SIG-M5 (cell line): ENCODE data around the gene TOR4A.

Source experiments
- DNase-seq: peaks from one replicate; lab custom pipeline; 2025; lab: John Stamatoyannopoulos, UW

TOR4A gene

DNA sequence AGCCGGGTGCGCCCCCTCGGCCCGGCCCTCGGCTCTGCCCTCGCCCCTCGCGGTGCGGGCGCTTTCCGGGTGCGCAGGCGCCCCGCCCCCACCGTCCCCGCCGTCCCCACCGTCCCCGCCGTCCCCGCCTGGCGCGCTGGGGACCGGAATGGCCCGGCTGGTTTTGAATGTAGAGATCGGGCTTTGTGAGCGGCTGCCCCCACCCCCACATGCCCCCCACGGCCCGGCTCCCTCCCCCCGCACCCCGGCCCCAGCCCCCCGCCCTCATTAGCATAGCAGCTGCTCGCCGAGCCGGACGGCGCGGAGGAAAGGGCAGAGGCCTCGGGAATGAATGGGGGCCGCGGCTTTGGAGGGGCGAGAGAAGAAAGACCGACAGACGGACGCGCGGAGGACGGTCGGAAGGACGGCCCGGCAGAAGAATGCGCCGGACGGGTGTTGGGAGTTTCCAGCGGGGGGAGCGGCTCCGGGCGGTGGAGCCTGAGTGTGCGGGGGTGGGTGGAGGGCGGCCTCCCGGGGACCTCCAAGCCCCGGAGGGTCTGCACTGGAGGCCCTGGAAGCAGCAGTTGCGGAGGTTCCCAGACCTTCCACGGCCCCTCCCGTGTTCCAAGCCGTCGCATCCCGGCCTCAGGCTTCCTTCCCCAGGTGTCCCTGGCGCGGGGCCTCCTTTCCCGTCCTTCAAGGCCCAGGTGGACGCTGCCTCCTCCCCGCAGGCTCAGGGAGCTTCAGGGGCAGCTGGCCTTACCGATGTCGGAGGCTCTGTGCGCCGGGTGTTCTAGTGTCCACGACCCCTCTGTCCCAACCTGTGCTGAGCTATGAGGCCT lies 18.5 kb downstream of the TOR4A start:
- no peak for DNase-seq

DNA sequence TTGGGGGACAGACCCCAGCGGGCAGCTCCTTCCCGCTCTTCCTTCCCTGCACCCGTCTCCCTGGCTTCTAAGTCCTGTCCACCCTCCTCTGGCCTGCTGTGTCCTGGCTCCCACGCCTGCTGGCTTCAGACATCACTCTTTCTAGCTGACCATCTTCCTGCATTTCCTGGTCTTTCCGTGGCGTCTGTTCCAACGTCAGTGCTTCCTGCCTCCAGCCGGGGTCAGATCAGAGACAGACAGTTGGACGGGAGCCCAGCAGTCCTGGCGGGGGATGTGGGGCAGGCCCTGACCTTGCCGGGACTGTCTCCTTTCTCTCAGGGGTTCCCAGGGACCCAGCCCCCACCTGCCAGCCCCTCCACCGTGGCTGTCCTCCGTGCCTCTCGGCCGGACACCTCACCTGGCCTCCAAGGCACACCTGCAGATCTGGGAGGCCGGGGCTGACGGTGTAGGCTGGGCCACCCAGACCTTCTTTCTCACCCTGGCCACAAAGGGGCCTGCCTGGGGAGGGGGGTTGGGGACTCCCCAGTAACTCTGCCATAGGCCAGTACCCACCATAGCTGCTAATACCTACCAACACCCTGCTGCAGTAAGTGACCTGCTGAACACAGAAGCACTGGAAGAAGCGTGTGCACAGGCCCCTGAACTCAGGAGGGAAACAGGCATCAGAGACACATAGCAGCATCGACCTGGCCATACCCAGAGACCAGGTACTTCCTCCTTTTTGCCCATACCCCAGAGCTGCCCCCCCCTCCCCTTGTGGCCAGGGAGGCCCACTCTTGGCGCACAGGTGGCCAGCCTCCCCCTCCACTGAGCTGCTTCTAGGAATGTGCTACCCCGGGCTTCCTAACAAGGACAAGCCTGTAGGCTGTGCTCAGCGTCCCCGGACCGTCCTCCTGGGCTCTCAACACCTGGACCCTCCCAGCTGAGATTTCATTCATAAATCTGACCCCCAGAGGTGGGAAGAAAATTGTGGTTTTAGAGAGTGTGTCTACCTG lies 19.4 kb downstream of the TOR4A start:
- no peak for DNase-seq

DNA sequence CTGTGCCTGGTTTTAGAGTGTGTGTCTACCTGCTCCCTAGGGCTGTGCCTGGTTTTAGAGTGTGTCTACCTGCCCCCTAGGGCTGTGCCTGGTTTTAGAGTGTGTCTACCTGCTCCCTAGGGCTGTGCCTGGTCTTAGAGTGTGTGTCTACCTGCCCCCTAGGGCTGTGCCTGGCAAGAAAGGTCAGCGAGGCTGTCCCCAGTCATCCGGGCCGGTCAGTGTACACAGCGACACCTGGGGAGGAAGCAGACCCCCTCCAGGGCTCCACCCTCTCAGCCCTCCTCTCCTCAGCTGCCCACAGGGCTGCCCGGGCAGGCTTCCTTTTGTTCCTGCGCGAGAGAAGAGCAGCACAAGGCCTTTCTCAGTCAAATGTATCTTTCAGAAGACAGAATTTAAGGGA lies 20.4 kb downstream of the TOR4A start:
- no peak for DNase-seq

DNA sequence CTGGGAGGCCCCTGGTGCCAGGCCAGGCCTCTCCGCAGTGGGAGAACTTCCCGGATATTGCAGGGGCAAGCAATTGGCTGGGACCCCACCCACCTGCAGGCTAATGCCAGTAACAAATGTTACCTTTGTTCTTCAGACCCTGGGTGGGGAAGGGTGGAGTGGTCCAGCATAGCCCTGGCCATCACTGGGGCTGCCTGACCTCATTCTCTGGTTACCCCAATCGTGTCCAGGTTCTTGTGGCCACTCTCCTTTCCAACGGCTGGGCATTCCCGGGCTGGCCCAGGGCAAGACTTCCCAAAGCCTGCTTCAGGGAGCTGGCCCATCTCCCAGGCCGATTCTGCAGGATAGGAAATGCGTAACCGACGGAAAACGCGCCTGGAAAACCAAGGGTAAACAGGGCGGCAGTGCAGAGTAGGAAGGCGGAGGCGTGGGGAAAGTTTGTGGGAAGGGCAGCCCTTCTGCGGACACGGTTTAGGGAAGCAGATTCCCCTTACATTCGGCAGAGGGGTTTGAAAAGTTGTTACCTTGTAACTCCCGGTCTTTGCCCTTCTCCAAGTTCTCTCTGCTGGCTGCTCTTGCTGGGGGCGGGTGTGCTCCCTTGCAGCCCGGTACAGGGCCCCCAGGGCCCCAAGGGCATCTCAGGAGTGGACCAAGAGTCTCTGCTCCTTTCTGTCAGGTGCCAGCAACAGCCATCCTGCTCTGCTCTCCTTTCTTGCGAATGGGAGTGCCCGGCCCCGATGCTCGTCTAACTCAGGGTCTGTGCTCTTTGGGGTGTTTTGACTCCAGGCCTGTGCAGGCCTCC lies 21.1 kb downstream of the TOR4A start:
- DNase-seq: no peak

DNA sequence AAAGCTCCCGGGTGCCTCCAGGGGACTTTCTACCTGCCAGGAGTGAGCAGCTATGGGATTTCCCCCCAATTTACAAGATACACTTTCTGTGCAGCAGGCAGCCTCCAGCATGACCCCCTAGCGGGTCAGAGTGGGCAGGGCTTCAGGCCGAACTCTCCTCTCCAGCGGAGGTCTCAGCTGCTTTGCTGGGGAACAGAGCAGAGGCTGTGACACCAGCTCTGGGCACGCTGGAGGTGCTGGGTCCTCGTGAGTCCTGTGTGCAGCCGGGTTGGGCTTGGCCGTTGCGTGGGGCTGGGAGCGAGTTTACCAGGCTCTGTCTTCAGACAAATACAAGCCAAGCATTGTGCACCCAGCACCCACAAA lies 21.7 kb downstream of the TOR4A start:
- DNase-seq: no peak

DNA sequence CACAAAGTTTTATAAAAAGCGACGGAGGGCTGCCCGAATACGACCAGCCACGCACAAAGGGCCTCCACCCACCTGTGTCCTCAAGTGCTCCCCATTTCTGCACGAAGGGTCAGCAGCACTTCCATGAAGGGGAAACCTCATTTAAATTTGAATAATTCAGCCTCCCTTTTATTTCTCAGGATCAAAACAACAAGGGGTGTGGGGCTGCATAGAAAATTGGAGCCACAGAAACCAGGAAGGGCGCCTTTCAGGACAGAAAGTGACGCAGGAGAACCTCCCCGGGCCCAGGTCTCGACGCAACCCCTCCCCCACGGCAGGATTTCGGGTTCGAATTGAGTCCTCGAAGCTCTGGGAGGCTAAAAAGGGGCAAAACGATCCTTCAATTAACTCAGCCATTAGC lies 22.4 kb downstream of the TOR4A start:
- DNase-seq: no peak

DNA sequence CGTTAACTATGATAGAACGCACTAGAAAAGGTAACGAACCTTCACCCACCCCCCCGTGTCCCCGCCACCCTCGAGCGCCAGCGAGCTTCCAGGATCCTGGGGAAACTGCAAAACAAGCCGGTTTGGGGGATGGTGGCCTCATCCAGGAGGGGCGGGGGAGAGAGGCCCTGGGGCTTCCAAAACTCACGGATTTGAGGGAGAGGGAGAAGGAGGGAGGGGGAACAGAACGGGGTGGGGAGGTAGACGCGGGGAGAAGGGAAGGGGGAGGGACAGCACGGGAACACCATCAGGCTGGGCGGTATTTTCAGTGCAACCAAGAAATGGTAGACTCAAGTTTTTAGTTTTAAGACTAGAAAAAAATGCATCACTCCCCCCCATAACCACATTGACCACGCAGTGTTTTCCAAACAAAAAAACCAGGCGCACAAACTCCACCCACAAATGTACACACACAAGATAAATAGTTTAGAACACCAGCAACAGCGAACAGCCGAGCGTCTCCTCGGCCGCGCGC lies 23.1 kb downstream of the TOR4A start:
- DNase-seq: no peak

DNA sequence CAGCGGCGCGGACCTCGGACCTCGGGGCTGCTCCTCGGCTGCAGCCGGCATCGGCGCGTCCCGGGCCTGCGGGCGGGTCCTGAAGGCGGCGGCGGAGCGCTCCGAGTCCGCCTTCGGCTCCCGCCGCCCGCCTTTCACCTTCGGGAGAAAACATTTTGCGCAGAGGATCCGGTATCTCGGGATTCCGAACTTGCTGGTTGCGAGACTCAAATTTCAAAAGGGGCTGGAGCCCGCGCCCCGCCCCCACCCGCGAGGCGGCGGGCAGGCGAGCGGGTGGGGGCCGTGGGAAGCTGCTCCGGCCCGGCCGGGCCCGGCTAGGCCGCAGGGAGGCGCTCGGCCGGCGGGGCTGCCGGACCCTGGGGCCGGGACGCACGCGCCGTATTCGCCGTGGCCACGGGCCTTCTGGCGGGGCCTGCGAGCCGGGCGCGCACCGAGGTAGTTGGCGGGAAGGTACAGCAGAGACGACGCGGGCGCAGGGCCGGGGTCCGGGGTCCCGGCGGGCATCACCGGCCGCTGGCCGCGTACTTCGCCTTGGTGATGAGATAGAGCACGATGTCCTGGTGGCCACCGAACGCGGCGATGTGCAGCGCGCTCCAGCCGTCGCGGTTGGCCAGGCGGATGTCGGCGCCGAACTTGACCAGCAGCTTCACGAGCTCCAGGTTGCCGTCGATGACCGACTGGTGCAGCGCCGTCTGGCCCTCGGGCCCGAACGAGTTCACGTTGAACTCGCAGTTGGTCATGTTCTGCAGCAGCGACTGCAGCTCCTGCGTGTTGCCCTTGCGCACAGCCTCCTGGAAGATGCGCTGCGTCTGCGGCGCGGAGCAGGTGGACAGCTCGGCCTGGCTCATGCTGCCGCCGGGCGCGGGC lies 23.8 kb downstream of the TOR4A start:
- no peak for DNase-seq

DNA sequence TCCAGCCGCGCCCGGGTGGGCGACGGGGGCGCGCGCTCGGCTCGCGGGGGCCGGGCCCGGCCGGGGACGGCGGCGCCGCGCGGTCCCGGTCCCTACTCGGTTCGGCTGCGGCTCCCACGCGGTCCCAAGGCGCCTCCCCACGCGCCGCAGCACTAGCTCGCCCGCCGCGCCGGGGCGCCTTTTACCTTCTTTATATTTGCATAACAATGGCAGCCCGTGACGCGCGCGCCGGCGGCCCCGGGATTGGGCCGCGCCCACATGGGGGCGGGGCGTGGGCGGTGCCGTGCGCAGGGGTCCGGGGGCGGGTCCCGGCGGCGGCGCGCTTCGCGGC lies 24.6 kb downstream of the TOR4A start, which contains the start of gene NRARP:
NRARP (minus strand) TSS at position 154 of the 331 bp plus-strand sequence. CDS start 343 bp downstream, outside the sequence.
- peak; percentile 11 for DNase-seq

DNA sequence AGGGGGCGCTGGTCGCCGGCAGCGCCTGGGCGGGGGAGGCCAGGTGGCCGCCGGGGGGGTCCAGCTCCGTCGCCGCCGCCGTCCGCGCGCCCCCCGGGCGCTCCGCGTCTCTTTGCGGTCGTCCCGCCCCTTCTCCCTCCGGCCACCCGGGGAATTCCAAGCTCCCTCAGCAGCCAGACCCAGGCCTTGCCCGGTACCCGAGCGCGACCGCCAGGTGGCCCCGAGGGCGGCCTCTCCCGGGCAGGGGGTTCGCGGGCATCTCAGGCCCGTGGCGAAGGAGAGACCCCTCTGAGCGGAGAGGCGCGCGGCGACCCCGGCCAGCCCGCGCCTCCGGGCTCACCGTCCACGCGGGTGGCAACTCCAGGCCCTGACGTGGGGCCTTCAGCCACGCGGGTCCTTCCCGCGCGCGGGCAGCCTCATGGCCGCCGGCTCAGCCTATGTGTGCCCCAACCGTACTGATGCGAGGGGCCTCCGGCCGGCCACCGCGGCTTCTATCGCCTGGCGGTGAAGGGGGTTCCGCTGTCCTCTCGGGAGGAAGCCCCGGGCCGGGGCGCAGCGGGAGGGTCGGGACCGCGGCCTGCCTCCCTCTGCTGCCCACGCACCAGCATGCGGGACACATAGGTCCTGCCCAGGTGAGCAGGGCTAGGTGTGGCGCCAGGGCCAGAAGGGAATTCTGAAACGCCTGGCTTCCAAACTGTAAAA lies 25.1 kb downstream of the TOR4A start:
- no peak for DNase-seq

DNA sequence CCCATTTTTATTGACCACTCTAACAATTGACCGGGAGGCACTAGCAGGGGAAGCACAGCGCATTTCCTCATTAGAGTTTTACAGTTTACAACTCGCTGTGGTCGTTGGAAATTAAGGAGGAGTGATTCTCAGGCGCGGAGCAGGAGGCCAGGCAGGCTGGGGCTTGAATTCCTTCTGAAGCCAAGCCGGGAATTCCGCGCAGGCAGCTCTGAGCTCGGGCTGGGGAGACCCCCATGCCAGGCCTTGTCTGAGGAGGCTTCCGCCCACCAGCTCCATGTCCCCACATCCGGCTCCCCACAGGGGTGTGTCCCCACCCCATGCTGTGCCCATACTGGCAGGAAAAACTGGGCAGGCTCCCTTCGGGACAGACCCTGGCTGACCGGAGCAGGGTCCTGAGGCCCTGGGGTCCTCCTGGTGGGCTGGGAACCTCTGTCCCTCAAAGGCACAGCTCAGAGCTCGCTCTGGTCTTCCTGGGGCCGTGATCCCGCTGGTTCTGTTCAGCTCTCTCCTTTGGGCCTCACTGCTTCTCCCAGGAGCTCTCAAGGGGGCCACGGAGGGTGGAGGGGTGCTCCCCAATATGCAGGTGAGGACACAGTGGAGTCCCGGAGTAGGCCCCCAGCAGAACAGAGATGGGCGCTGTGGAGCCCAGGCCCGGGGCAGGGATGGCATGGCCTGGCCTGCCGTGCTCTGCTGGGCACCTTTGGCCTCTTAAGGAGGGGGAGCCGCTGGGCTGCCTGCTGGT lies 25.8 kb downstream of the TOR4A start:
- no peak for DNase-seq

DNA sequence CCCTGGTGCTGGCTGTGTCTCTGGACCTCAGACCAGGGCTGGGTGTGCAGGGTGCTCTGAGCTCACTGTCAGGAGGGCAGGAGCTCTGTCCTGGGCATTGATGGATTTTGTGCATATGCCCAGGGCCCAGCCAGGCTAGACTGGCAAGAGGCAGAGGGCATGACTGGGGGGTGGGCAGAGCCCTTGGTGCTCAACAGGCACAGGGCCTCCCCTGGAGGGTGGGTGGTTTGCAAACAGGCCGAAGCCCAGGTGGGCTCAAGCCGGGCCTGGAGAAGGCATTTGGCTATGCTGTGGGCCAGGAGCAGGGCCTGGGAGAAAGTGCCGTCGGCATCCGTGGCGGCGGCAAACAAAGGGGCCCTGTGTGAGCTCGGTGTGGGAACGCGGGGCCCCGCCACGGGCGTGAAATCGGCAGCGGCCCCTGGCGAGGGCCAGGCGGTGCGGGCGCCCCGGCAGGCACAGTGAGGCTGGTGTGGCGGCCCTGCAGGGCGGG lies 26.4 kb downstream of the TOR4A start:
- DNase-seq: no peak

DNA sequence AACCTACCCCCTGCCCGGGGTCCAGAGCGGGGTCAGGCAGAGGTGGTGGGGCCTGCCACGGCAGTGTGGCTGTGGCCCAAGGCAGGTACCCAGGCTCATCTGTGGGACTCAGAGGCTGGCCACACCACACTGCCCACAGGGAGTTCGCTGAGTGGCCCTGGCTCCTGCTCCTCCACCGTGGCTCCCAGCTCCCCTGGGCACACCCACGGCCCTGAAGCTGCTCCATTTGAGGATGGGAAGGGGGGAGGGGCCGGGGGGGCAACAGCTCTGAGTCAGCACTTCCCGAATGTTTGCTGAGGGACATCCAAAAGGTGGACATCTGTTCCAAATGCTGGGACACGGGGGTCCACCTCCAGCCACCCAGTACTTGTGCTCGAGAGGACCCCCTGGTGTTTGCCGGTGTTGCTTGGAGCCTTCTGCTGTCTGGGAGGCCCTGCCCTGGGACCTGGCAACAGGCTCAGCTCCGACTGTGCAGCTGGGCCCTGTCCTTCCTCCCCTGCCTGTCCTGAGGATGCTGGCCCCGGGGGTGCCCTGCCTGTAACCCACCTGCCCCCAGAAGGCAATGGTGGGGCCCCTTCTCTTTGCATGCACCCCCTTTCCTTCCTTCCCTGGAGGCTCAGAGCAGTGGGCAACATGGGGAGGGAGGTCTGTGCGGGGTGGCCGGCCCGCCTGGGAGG lies 27.0 kb downstream of the TOR4A start:
- no peak for DNase-seq

DNA sequence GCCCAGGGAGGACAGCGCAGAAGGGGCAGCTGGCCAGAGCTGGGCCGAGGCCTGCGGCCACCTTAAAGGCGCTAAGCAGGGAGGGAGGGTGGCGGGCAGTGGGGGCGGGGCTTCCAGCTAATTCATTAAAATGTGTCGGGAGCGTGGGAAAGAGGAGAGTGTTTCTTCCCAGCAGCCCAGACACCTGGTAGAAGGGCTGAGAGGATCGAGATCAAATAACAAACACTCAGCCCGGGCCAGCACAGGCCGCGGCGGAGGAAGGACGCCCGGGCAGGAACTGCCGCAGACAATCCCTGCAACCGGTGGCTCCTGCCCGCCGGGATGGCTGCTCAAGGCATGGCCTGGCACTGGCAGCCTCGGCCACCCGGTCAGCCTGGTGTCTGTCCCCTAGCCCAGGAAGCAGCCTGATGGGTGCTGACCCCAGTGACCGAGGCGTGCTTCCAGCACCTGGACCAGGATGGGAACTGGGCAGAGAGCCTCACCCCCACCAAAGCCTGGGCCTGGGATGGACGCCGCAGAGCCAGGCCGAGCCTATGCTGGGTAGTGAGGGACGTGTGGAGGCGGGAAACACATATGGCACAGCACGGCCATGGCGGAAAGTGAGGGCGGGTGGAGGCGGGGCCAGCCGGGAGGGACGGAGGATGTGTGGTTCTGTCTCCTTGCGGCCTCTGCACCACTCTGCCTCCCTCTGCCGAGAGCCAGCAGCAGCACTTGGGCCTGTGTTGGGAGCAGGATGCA lies 27.7 kb downstream of the TOR4A start:
- DNase-seq: no peak

DNA sequence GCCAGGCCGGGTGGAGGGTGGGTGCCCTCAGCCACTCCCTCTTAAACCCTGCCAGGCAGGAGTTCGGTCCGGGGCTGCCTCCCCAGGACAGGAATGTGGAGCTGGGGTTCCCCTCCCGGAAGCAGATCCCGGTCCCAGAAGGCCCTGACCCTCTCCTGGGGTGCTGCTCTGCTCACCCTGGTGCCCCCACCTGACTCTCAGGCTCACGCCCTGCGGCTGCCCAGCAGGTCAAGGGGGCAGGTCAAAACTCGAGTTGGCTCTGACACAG lies 28.2 kb downstream of the TOR4A start:
- DNase-seq: no peak

DNA sequence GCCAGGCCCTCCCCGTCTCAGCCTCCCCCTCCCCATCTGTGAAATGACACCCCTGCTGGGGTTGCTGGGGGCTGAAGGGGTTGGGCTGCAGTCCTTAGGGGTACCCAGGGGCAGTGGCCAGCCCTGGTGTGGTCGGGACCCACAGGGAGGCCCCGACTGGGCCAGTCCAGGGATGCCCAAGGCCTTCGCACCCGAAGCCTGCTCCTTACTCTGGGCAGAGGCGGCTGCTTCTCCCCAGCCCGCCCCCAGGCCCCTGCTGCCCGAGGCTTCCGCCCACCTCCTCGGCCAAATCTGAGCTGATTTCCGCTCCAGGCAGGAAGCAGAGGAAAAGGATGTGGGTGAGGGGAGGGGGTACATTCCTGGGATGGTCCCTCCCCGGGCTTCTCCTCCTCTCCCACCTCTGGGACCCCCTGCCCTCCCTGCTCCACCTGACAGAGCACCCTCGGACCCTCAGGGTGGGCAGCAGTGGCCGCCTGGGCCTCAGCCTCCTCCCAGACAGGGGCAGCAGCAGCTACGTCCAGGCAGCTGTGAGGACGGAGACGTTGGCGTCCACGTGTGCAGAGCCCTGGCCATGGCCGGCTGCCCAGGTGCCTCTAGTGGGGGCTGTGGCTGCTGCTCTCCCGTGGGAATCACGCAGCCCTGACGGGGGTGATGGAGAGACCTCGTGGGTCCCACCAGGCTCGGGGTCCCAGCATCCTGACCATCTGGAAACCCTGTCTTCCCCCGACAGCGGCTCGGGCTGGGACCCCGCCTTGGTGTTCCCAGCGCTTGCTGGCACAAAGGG lies 28.7 kb downstream of the TOR4A start:
- no peak for DNase-seq

DNA sequence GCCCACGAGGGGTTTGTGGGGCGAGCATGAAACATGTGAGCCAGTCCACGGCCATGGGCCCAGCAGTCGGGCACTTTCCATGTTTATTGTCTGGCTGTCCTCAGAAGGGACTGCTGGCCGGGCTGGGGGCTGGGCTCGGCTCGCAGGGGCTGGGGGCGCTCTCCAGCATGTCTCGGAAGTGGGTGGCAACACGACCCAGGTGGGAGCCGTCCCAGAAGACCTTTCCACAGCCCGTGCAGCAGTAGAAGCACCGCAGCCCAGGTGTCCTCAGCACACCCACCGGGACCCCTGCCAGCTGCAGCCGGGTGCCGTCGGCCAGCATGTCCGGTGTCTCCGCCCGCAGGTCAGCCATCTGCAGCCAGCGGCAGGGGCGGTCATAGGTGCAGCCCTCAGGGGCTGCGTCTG lies 29.3 kb downstream of the TOR4A start:
- DNase-seq: no peak
